CD4-positive, alpha-beta T cell treated with Interleukin-4 for 1 hour (primary cell): ENCODE results near the gene B3GNT3.
"Not testable (repeated sequence)": the region's sequence is repeated elsewhere in the genome, so short reads cannot be mapped to it uniquely, and the experiment has no call there.

Experiments
- DNase-seq, 2 donors: peaks; one replicate each; pipeline ENCODE4 v3.0.0-alpha.2; 2020 to 2022

Gene B3GNT3

GRCh38 chr19:17767559-17767958, 27.4 kb upstream of the B3GNT3 start:
- no peak for DNase-seq

DNA sequence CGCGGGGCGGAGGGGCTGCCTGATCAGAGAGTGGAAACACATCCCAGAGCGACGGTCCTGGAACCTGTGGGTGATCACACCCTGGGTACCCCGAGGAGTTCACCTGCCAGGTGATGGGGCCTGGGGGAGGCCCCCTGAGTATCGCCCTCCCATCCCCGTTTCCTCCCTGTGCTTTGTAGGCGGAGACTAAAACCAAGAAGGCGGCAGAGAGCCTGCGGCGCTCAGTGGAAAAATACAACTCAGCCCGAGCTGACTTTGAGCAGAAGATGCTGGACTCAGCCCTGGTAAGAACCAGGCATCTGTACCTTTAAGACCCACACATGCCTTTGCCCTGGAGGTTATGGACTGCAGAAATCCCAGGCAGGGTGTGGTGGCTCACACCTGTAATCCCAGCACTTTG, 24.3 kb upstream of the B3GNT3 start:
- no peak for DNase-seq

DNA sequence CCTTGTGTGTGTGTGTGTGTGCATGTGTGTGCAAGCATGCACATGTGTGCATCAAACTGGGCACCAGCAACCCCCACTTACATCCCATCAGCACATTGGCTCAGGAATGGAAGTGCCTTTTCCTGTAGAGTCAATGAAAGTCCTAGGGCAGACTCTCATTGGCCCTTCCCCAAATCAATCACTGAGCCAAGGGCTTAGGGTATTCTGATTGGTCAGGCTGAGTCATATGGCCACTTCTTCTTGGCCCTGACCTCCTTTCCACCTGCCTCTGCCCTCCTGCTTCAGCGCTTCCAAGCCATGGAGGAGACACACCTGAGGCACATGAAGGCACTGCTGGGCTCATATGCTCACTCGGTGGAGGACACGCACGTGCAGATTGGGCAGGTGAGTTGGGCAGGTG, 22.8 kb upstream of the B3GNT3 start:
- DNase-seq = no peak

DNA sequence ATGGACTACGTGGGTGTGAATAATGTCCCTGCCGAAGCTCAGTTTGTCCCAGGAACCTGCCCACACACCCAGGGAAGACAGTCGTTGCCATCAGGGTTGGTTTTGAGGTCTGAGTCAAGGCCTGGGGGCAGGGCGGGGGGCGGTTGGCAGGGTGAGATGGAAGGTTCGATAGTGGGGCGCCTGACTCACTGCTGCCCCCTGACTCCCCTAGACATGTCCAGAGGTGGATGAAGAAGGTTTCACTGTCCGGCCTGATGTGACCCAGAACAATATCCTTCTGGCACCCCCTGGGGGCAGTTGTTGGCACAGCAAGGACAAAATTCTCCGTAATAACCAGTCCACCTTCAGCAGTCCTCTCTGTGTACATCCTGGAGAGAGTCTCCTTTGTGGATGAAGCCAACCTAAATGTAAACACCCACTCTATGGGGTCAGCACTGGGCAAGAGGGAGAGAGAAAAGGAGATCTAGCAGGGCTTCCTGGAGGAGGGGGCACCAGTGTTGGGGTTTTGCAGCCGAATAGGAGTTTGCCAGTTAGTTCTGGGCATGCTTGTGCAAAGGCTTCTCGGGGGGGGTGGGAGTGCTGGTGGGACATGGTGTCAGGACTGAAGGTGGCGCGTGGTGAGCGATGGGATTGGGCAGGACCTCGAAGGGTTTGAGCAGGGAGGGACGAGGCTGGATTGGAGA, 19.6 kb upstream of the B3GNT3 start:
- peak in 1 of 2 donors; percentile 41 for DNase-seq

GRCh38 chr19:17775991-17776803, 18.7 kb upstream of the B3GNT3 start:
- peak in 1 of 2 donors; percentile 86 for DNase-seq

DNA sequence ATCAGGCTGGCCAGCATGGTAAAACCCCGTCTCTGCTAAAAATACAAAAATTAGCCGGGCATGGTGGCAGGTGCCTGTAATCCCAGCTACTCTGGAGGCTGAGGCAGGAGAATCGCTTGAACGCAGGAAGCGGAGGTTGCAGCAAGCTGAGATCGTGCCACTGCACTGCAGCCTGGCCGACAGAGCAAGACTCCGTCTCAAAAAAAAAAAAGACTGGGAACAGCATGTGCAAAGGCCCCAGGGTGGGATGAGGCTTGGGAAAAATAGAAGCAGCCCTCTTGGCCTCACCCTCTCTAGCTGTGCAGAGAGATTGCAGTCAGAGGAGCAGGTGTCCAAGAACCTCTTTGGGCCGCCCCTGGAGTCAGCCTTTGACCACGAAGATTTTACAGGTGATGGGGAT, 17.1 kb upstream of the B3GNT3 start:
- not testable (repeated sequence) for DNase-seq

DNA sequence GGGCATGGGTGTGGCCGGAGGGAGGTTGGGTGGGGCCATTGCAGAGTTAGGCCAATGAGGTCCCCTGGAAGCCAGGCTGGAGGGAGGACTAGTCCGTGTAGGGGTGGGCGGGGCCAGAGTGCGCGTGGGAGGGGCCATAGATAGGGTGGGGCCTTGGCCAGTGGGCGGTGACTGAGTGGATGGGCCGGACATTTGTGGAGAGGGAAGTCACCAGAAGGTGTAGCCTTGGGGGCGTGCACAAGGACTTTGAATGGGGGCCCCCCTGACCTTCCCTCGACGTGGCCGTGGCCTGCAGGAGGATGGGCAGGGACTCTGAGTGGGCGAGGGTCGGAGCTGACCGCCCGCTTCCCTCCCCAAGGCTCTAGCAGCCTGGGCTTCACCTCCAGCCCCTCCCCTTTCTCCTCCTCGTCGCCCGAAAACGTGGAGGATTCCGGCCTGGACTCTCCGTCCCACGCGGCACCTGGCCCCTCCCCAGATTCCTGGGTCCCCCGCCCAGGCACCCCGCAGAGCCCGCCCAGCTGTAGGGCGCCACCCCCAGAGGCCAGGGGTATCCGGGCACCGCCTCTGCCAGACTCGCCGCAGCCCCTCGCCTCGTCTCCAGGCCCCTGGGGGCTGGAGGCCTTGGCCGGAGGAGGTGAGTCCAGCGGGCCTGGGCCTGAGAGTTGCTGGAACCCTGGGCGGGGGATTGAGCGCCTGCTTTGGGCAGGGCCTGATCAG, 16.5 kb upstream of the B3GNT3 start:
- peak; percentile 56 to 73 for DNase-seq

DNA sequence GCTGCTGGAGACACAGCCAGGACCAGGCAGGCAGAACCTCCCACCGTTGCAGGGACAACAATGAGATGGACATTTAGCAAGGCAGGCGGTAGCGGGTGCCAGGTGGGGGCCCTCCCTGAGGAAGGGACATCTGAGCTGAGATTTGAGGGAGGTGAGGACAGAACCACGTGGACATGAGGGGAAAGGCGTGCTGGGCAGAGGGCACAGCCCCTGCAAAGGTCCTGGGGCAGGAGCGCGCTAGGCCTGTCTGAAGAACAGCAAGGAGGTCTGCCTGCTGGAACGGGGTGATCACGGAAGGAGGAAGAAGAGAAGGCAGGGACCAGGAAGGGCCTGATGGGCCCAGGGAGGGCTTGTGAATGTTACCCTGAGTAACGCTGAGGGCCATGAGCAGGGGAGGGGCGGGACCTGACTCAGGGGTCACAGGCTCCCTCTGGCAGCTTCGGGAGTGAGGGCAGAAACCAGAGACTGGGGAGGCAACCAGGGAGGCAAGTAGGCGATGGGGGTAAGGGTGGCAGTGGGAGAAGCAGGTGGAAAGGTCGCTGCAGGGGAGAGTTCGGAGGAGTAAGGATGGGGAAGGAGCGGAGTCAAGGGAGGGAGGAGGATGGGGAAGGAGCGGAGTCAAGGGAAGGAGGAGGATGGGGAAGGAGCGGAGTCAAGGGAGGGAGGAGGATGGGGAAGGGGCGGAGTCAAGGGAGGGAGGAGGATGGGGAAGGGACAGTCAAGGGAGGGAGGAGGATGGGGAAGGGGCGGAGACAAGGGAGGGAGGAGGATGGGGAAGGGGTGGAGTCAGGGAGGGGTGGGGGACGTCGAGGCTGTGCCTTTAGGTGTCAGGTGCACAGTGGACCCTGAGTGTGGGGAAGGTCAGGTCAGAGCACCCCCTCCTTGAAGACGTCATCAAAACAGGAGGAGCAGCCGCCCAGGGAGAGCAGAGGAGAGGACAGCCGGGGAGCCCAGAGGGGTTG, 15.7 kb upstream of the B3GNT3 start:
- DNase-seq = peak; percentile 19 to 59

DNA sequence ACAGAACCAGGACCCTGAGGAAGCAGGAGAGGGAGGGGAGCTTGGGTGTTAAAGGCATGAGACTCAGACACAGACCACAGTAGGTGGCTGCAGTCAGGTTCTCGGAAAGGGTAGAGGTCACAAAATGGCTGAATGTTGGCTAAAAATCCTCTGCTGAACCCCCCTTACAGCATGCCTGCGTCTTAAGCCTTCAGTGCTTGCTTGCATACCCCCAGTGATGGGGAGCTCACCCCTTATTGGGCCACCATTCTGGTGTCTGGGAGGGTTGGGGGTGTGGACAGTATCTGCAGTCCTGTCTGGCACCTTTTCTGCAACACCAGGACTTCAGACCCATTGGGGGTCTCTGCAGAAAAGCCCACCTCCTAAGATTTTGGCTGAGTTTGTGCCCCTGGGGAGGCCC, 14.2 kb upstream of the B3GNT3 start:
- DNase-seq = no peak

DNA sequence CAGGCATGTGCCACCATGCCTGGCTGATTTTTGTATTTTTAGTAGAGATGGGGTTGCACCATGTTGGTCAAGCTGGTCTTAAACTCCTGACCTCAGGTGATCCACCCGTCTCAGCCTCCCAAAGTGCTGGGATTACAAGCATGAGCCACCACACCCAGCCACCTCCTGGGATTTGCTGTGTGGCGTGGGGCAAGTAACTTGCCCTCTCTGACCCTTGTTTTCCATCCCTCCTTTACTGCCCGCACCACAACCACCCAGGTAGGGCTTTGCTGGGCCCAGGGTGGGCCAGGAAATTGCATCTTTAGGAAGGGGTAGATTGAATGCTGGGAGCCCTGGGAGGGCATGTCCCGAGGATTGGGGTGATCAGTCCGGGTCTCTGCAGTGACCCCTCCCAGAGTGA, 11.2 kb upstream of the B3GNT3 start:
- DNase-seq = not testable (repeated sequence)

- DNase-seq = peak; percentile 73 to 75
Observed at GRCh38 chr19:17784201-17785008, 10.5 kb upstream of the B3GNT3 start.

DNA sequence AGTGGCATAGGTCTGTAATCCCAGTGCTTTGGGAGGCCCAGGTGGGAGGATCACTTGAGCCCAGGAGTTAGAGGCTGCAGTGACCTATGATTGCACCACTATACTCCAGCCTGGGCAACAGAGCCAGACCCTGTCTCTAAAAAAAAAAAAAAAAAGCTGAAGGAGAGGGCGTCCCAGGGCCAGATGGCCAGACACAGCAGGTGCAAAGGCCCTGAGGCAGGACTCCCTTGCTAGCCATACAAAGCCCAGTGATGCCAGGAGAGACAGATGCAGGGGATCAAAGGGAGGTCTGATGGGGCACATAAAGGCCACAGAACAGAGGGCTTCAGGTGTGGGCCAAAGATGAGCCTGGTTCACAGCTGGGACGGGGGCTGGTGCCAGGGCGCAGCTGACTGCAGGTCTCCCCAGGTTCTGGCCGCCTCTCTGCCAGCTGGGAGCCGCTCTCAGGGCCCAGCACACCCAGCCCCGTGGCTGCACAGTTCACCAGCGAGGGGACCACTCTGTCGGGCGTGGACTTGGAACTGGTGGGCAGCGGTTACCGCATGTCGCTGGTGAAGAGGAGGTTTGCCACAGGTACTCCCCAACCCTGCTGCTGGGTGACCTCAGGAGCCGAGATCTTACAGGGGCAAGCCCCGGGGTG, 7.5 kb upstream of the B3GNT3 start:
- no peak for DNase-seq

- no peak for DNase-seq
Observed at GRCh38 chr19:17788632-17789031, 6.3 kb upstream of the B3GNT3 start.

DNA sequence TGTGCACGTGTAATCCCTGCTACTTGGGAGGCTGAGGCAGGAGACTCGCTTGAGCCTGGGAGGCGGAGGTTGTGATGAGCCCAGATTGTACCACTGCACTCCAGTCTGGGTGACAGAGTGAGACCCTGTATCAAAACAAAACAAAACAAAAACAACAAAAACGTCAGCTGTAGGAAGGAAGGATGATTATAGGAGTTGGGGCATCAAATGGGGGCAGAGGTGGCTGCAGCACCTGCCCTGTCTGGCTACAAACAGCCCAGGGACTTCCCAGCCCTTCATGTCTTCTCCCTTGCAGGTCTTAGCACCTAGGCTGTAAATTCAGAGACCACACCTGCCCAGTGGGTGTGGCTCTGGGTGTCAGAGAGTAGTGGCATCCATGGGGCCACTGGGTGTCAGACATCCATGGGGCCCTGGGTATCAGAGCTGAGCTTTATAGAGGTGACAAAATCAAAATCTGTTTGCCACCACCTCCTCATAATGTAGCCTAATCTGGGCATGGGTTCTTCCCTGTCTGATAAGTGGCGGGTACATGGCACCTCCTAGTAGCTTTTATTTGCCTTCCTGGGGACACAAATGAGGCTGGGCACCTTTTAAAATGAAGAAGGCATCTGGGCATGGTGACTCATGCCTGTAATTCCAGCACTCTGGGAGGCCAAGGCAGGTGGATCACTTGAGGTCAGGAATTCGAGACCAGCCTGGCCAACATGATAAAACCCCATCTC, 4.7 kb upstream of the B3GNT3 start:
- DNase-seq = peak in 1 of 2 donors; percentile 19

DNA sequence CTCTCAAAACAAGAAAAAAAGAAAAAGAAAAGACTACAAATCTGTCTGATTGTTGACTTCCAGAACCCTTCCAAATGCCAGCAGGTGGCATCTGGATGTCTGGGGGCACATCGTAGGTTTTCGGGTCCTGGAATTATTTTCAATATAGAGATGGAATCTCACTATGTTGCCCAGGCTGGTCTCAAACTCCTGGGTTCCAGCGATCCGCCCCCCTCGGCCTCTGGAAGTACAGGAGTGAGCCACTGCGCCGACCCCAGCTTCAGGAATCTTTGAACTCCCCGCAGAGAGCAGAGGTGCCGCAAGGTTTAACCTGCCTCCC, 567 bp upstream of the B3GNT3 start:
- DNase-seq = no peak

DNA sequence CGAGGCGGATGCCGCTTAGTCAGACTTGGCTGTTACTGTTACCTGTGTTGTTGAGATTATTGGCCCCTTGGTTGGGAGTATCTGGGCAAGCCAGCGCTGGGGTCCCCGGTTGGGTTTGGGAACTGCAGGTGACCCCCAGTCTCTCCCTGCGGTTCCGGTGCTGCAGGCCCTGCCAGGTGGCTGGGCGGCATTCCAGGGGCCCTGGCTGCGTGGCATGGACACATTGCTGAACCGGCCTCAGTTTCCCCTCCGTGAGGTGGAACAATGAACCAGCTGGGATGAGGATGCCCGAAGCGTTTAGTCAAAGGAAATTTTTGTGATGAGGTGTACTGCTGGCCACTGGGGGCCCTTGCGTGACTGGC, 538 bp downstream of the B3GNT3 start:
- no peak for DNase-seq

GRCh38 chr19:17796013-17796837, 1.3 kb downstream of the B3GNT3 start:
- no peak for DNase-seq

- no peak for DNase-seq
Observed at GRCh38 chr19:17796838-17797423, 2.0 kb downstream of the B3GNT3 start.
